ENCODE measurements around the gene SAMD8.
"Not testable (repeated sequence)": the region's sequence is repeated elsewhere in the genome, so short reads cannot be mapped to it uniquely, and the experiment has no call there.

SAMD8 gene

GRCh38 chr10:75140246-75140645 lies 28.8 kb downstream of the SAMD8 start:
- DNase-seq (ENCODE audit: low read depth in 2 of 2) = no peak

- no peak for DNase-seq (ENCODE audit: low read depth in 2 of 2)
Measured at GRCh38 chr10:75143353-75143752, 31.9 kb downstream of the SAMD8 start.

GRCh38 chr10:75145590-75145989 lies 34.1 kb downstream of the SAMD8 start:
- no peak for DNase-seq (ENCODE audit: low read depth in 2 of 2)

GRCh38 chr10:75146780-75147179 lies 35.3 kb downstream of the SAMD8 start:
- DNase-seq (ENCODE audit: low read depth in 2 of 2) = no peak

GRCh38 chr10:75150656-75151055 lies 39.2 kb downstream of the SAMD8 start:
- no peak for DNase-seq (ENCODE audit: low read depth in 2 of 2)

- DNase-seq (ENCODE audit: low read depth in 2 of 2) = no peak
Measured at GRCh38 chr10:75159519-75159918, 48.1 kb downstream of the SAMD8 start.

- DNase-seq (ENCODE audit: low read depth in 2 of 2) = no peak
Measured at GRCh38 chr10:75165684-75166622, 54.5 kb downstream of the SAMD8 start.

- no peak for DNase-seq (ENCODE audit: low read depth in 2 of 2)
Measured at GRCh38 chr10:75166623-75166972, 55.1 kb downstream of the SAMD8 start.

GRCh38 chr10:75168275-75168674 lies 56.8 kb downstream of the SAMD8 start:
- DNase-seq (ENCODE audit: low read depth in 2 of 2) = no peak

- no peak for DNase-seq (ENCODE audit: low read depth in 2 of 2)
Measured at GRCh38 chr10:75170215-75170614, 58.8 kb downstream of the SAMD8 start.

GRCh38 chr10:75175046-75175445 lies 63.6 kb downstream of the SAMD8 start:
- DNase-seq (ENCODE audit: low read depth in 2 of 2) = no peak

- no peak for DNase-seq (ENCODE audit: low read depth in 2 of 2)
Measured at GRCh38 chr10:75176046-75176445, 64.6 kb downstream of the SAMD8 start.

GRCh38 chr10:75176736-75177135 lies 65.3 kb downstream of the SAMD8 start:
- no peak for DNase-seq (ENCODE audit: low read depth in 2 of 2)

GRCh38 chr10:75179657-75180177 lies 68.3 kb downstream of the SAMD8 start:
- DNase-seq (ENCODE audit: low read depth in 2 of 2) = no peak

- no peak for DNase-seq (ENCODE audit: low read depth in 2 of 2)
Measured at GRCh38 chr10:75180592-75180991, 69.1 kb downstream of the SAMD8 start.

- no peak for DNase-seq (ENCODE audit: low read depth in 2 of 2)
Measured at GRCh38 chr10:75181073-75181472, 69.6 kb downstream of the SAMD8 start.

GRCh38 chr10:75186310-75186709 lies 74.9 kb downstream of the SAMD8 start:
- DNase-seq (ENCODE audit: low read depth in 2 of 2) = no peak

- DNase-seq (ENCODE audit: low read depth in 2 of 2) = peak; percentile 32 to 54
Measured at GRCh38 chr10:75187961-75188426, 76.5 kb downstream of the SAMD8 start.

- DNase-seq (ENCODE audit: low read depth in 2 of 2) = not testable (repeated sequence)
Measured at GRCh38 chr10:75188522-75188921, 77.1 kb downstream of the SAMD8 start.

GRCh38 chr10:75189266-75190096 lies 78.0 kb downstream of the SAMD8 start:
- no peak for DNase-seq (ENCODE audit: low read depth in 2 of 2)

GRCh38 chr10:75191821-75192568 lies 80.5 kb downstream of the SAMD8 start:
- no peak for DNase-seq (ENCODE audit: low read depth in 2 of 2)

- DNase-seq (ENCODE audit: low read depth in 2 of 2) = not testable (repeated sequence)
Measured at GRCh38 chr10:75194625-75195024, 83.2 kb downstream of the SAMD8 start.

Measured in stimulated activated CD8-positive, alpha-beta memory T cell treated with anti-CD3 and anti-CD28 coated beads, Interleukin-15, amount 100 ng/mL, for 4 hours (primary cell).